GM23338 (cell line): Measurements from ENCODE around the gene SBNO1. TPM values are rescaled to one million over a fixed set of nuclear protein-coding genes. Genes with fewer than 3 reads are reported as not detected.

Experiments used
- ATAC-seq: fragments of 200-7000 bp; cut with Tn5 transposase; 3 replicates; pipeline ENCODE4 v1.9.1; 2020
- DNase-seq: peaks from one replicate; pipeline ENCODE4 v3.0.0-alpha.2; 2015; ENCODE audit warnings: low spot score
- H2AFZ ChIP-seq: fragments of 200-600 bp; sonication (generic); 2 replicates; pipeline ENCODE4 v1.8.0; 2016; ENCODE audit warnings: antibody characterized with exemption, mild to moderate bottlenecking, moderate library complexity
- H3F3A ChIP-seq: fragments of 200-600 bp; sonication (generic); replicated peaks from 2 replicates; pipeline ENCODE4 v1.8.0; 2017; ENCODE audit warnings: antibody characterized with exemption, mixed run types, low read depth
- H3K27ac ChIP-seq: fragments of 200-600 bp; sonication (generic); 2 replicates; pipeline ENCODE4 v1.6.1; 2016; ENCODE audit warnings: low read depth
- H3K27me3 ChIP-seq: fragments of 200-600 bp; sonication (generic); 2 replicates; pipeline ENCODE4 v1.8.0; 2016; ENCODE audit warnings: mild to moderate bottlenecking, mixed run types, moderate library complexity; ENCODE audit not compliant: insufficient read depth
- H3K36me3 ChIP-seq: fragments of 200-600 bp; sonication (generic); 2 replicates; pipeline ENCODE4 v1.8.0; 2016; ENCODE audit warnings: mild to moderate bottlenecking; ENCODE audit not compliant: insufficient read depth
- H3K4me1 ChIP-seq: fragments of 200-600 bp; sonication (generic); 2 replicates; pipeline ENCODE4 v1.8.0; 2016; ENCODE audit warnings: mild to moderate bottlenecking, moderate library complexity; ENCODE audit not compliant: insufficient read depth
- H3K4me2 ChIP-seq: fragments of 200-600 bp; sonication (generic); 2 replicates; pipeline ENCODE4 v1.7.1; 2017; ENCODE audit warnings: mixed run types
- H3K4me3 ChIP-seq: fragments of 200-600 bp; sonication (generic); 2 replicates; pipeline ENCODE4 v1.6.1; 2016; ENCODE audit warnings: mixed run types
- H3K79me2 ChIP-seq: fragments of 200-600 bp; sonication (generic); replicated peaks from 2 replicates; pipeline ENCODE4 v1.8.0; 2017; ENCODE audit warnings: mild to moderate bottlenecking; ENCODE audit not compliant: insufficient read depth
- H3K9me2 ChIP-seq: fragments of 200-600 bp; sonication (generic); 2 replicates; pipeline ENCODE4 v1.8.0; 2017; ENCODE audit not compliant: insufficient read depth
- H4K20me1 ChIP-seq: fragments of 200-600 bp; sonication (generic); replicated peaks from 2 replicates; pipeline ENCODE4 v1.8.0; 2017; ENCODE audit warnings: mild to moderate bottlenecking; ENCODE audit not compliant: insufficient read depth
- H3K27ac Mint-ChIP-seq: 2 replicates; pipeline ENCODE4 v1.8.0; 2020; ENCODE audit warnings: inconsistent platforms, mild to moderate bottlenecking, moderate library complexity, mixed read lengths
- H3K27me3 Mint-ChIP-seq: 3 replicates; pipeline ENCODE4 v1.8.0; 2022; ENCODE audit warnings: low read depth, mild to moderate bottlenecking, moderate library complexity, mixed read lengths, inconsistent platforms; ENCODE audit not compliant: insufficient read depth, poor library complexity
- H3K36me3 Mint-ChIP-seq: 3 replicates; pipeline ENCODE4 v1.8.0; 2021; ENCODE audit warnings: low read depth, mild to moderate bottlenecking, inconsistent platforms, moderate library complexity, mixed read lengths
- H3K4me1 Mint-ChIP-seq: 3 replicates; pipeline ENCODE4 v1.8.0; 2020; ENCODE audit warnings: mild to moderate bottlenecking, inconsistent platforms, mixed read lengths
- H3K4me3 Mint-ChIP-seq: 3 replicates; pipeline ENCODE4 v1.8.0; 2021; ENCODE audit warnings: moderate library complexity, mild to moderate bottlenecking, inconsistent platforms, mixed read lengths
- H3K9me3 Mint-ChIP-seq: 3 replicates; pipeline ENCODE4 v1.8.0; 2020; ENCODE audit warnings: moderate library complexity, mild to moderate bottlenecking, inconsistent platforms, mixed read lengths
- CREB1 ChIP-seq: fragments of 250-450 bp; sonication (Bioruptor Pico); IDR thresholded peaks from 2 replicates; pipeline ENCODE4 v1.5.0; 2020; ENCODE audit warnings: low read depth, mild to moderate bottlenecking, moderate library complexity
- ETS1 ChIP-seq: IDR thresholded peaks from 2 replicates; pipeline ENCODE4 v1.6.1; 2016; ENCODE audit warnings: antibody characterized with exemption
- EZH2 ChIP-seq: fragments of 200-600 bp; sonication (generic); IDR thresholded peaks from one replicate; pipeline ENCODE4 v1.8.0; 2017; ENCODE audit warnings: antibody characterized with exemption, mild to moderate bottlenecking, low read depth; ENCODE audit not compliant: unreplicated experiment
- EZH2phosphoT487 ChIP-seq: fragments of 200-600 bp; sonication (generic); IDR thresholded peaks from one replicate; pipeline ENCODE4 v1.8.1; 2018; ENCODE audit warnings: antibody characterized with exemption; ENCODE audit not compliant: unreplicated experiment
- JUNB ChIP-seq: IDR thresholded peaks from one replicate; pipeline ENCODE4 v1.6.1; 2016; ENCODE audit warnings: antibody characterized with exemption; ENCODE audit not compliant: unreplicated experiment
- NANOG ChIP-seq: IDR thresholded peaks from 2 replicates; pipeline ENCODE4 v1.6.1; 2016; ENCODE audit warnings: antibody characterized with exemption, borderline replicate concordance
- POLR2AphosphoS5 ChIP-seq: IDR thresholded peaks from 2 replicates; pipeline ENCODE4 v1.6.1; 2016; ENCODE audit warnings: antibody characterized with exemption, low read depth
- REST ChIP-seq: IDR thresholded peaks from one replicate; pipeline ENCODE4 v1.6.1; 2018; ENCODE audit warnings: antibody characterized with exemption; ENCODE audit not compliant: unreplicated experiment
- STAT1 ChIP-seq: IDR thresholded peaks from one replicate; pipeline ENCODE4 v1.6.1; 2016; ENCODE audit warnings: antibody characterized with exemption; ENCODE audit not compliant: unreplicated experiment
- ZNF114 ChIP-seq: fragments of 250-450 bp; sonication (Bioruptor Pico); IDR thresholded peaks from 2 replicates; pipeline ENCODE4 v1.5.0; 2020; ENCODE audit warnings: mild to moderate bottlenecking, moderate library complexity
- ZNF331 ChIP-seq: fragments of 250-450 bp; sonication (Bioruptor Pico); IDR thresholded peaks from 2 replicates; pipeline ENCODE4 v1.5.0; 2020; ENCODE audit warnings: low read depth, mild to moderate bottlenecking, moderate library complexity
- ZNF462 ChIP-seq: fragments of 250-450 bp; sonication (Bioruptor Pico); IDR thresholded peaks from 2 replicates; pipeline ENCODE4 v1.5.0; 2020; ENCODE audit warnings: mild to moderate bottlenecking, moderate library complexity
- polyA plus RNA-seq: library from polyadenylated mRNA; unstranded; fragments of >200 nt; fragmentation: Nextera tagmentation; extraction: Ambion mirVana; gene quantifications from 2 replicates; pipeline ENCODE4 v1.2.1, GENCODE V29; 2016
- total RNA-seq: library from RNA; depleted of rRNA; stranded (reverse); fragments of >200 nt; shearing (Covaris generic); gene quantifications from 2 replicates; pipeline ENCODE4 v1.2.3, GENCODE V29; 2014
- TF ChIP-seq, protein P1 (sequence below), 2 experiments: fragments of 200-600 bp in 1 of 2; sonication (generic) in 1 of 2; conservative IDR thresholded peaks; 2 replicates each; pipeline versions ENCODE4 v1.5.1 to v1.6.1; 2016 to 2017; ENCODE audit warnings: antibody characterized with exemption in 2 of 2, low read depth in 2 of 2, mild to moderate bottlenecking in 2 of 2, moderate library complexity in 1 of 2

Gene SBNO1
- total and polyA plus RNA-seq, 2 experiments from 2014 or later, result 34.9 to 49.5 TPM

- peaks cover 64% of the 10 kb centered on the region for H3K36me3 Mint-ChIP-seq
- no peak overlapping the region for H3K4me3 ChIP-seq
- H3K9me3 Mint-ChIP-seq, result peaks cover 4% of the 10 kb centered on the region; the same call in 1 of the 3 replicates
- H3K4me1 Mint-ChIP-seq, result peaks cover 43% of the 10 kb centered on the region
- peaks cover 27% of the 10 kb centered on the region for H3K27me3 Mint-ChIP-seq
- no peak overlapping the region for H3K4me3 Mint-ChIP-seq
- H3K27ac Mint-ChIP-seq, result no peak overlapping the region
- DNase-seq (no peak), ATAC-seq (no peak)
- H3F3A ChIP-seq, result peaks cover 16% of the 10 kb centered on the region; the same call in 1 of the 2 replicates
- H3K9me2 ChIP-seq, result no peaks in the 10 kb centered on the region
- H3K27ac ChIP-seq, result no peak overlapping the region
- peaks cover 16% of the 10 kb centered on the region for H3K36me3 ChIP-seq
- H2AFZ ChIP-seq, result no peak overlapping the region
- H4K20me1 ChIP-seq, result peaks cover 19% of the 10 kb centered on the region
- H3K4me1 ChIP-seq, result peaks cover 9% of the 10 kb centered on the region
- TF ChIP-seq ETS1, result no peak
- TF ChIP-seq ZNF114 (CRISPR knock-in tag), result no peak
- no peak for TF ChIP-seq ZNF331 (CRISPR knock-in tag)
- no peak for TF ChIP-seq POLR2AphosphoS5
- TF ChIP-seq ZNF462 (CRISPR knock-in tag), result no peak
- TF ChIP-seq, protein P1, sequence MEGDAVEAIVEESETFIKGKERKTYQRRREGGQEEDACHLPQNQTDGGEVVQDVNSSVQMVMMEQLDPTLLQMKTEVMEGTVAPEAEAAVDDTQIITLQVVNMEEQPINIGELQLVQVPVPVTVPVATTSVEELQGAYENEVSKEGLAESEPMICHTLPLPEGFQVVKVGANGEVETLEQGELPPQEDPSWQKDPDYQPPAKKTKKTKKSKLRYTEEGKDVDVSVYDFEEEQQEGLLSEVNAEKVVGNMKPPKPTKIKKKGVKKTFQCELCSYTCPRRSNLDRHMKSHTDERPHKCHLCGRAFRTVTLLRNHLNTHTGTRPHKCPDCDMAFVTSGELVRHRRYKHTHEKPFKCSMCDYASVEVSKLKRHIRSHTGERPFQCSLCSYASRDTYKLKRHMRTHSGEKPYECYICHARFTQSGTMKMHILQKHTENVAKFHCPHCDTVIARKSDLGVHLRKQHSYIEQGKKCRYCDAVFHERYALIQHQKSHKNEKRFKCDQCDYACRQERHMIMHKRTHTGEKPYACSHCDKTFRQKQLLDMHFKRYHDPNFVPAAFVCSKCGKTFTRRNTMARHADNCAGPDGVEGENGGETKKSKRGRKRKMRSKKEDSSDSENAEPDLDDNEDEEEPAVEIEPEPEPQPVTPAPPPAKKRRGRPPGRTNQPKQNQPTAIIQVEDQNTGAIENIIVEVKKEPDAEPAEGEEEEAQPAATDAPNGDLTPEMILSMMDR (conservative IDR thresholded peaks at IDR 0.05; ENCODE audit: low read depth in 2 of 2), result no peak
- TF ChIP-seq REST, result no peak
- TF ChIP-seq CREB1 (CRISPR knock-in tag), result no peak
- TF ChIP-seq JUNB, result no peak
- no peak for TF ChIP-seq STAT1
- no peak for TF ChIP-seq EZH2phosphoT487
- no peak for TF ChIP-seq NANOG
- TF ChIP-seq EZH2, result no peak
- H3K4me2 ChIP-seq, result no peak overlapping the region
- no peaks in the 10 kb centered on the region for H3K27me3 ChIP-seq
- H3K79me2 ChIP-seq, result peaks cover 60% of the 10 kb centered on the region
These were observed 98.6 kb downstream of the SBNO1 start for GRCh38 chr12:123265851-123266678.
